ENCODE data around the gene BCAS1. TPM values are rescaled to one million over a fixed set of nuclear protein-coding genes. Genes with fewer than 3 reads are reported as not detected.

BCAS1 gene
- total RNA-seq, 1 donor: under 0.01 TPM

DNA sequence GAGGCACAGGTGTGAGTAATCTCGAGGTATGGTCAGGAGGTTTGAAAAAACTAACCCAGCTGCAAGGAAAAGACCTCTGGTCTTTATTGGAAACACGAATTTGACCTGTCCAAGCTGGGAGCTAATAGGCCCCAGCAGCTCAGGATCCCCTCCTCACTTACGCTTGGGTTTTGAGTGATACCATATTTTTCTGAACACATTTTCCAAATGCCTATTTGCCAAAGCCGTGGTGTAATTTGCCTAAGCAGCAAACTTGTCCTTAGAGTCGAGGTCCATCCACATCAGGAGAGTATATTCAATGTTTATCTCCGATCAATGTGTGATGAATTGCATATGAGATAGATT, 128.0 kb downstream of the BCAS1 start:
- H3K4me3 ChIP-seq (ENCODE audit: low read depth, low read length): no peak overlapping the region
- no peak for DNase-seq (ENCODE audit: low read depth)
- TF ChIP-seq, protein P1, sequence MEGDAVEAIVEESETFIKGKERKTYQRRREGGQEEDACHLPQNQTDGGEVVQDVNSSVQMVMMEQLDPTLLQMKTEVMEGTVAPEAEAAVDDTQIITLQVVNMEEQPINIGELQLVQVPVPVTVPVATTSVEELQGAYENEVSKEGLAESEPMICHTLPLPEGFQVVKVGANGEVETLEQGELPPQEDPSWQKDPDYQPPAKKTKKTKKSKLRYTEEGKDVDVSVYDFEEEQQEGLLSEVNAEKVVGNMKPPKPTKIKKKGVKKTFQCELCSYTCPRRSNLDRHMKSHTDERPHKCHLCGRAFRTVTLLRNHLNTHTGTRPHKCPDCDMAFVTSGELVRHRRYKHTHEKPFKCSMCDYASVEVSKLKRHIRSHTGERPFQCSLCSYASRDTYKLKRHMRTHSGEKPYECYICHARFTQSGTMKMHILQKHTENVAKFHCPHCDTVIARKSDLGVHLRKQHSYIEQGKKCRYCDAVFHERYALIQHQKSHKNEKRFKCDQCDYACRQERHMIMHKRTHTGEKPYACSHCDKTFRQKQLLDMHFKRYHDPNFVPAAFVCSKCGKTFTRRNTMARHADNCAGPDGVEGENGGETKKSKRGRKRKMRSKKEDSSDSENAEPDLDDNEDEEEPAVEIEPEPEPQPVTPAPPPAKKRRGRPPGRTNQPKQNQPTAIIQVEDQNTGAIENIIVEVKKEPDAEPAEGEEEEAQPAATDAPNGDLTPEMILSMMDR (IDR thresholded peaks at IDR 0.05; ENCODE audit: insufficient read depth, low read depth, low read length): no peak

DNA sequence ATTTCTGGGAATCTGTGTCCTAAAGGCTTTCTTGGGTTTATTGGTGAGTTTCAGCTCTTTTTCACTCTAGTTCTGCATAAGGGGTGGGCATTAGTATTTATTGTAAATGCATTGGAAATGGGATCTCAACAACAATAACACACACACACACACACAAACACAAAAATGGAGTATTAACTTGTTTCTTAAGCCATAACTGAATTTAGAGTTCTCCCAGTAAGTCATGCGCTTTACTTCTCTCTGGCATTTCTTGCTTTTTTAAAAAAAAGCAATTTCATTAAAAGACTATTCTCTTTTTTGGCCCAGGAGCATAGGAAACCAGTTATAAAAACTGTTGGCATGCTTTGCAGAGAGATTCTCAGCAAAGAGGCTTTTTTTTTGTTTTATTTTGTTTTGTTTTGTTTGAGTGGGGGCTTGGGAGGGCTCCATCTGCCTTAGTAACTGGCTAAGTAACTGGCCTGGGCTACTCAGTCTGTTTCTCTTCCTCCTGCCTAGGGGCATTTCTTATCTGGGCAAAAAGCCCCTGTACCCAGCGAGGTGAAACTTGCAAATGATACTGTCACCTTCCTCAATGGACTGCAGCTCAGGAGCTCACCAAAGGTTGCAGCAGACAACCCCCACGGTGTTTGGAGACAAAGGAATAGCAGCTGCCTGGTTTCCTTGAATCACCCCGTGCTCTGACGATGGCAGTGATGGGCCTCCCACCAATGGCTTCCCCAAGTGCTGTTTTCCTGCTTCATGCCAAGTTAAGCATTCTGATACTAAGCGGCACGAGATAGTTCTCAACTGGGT, 128.5 kb downstream of the BCAS1 start:
- TF ChIP-seq, protein P1 (IDR thresholded peaks at IDR 0.05; ENCODE audit: insufficient read depth, low read depth, low read length): no peak
- no peak for DNase-seq (ENCODE audit: low read depth)
- H3K4me3 ChIP-seq (ENCODE audit: low read depth, low read length): no peak overlapping the region

DNA sequence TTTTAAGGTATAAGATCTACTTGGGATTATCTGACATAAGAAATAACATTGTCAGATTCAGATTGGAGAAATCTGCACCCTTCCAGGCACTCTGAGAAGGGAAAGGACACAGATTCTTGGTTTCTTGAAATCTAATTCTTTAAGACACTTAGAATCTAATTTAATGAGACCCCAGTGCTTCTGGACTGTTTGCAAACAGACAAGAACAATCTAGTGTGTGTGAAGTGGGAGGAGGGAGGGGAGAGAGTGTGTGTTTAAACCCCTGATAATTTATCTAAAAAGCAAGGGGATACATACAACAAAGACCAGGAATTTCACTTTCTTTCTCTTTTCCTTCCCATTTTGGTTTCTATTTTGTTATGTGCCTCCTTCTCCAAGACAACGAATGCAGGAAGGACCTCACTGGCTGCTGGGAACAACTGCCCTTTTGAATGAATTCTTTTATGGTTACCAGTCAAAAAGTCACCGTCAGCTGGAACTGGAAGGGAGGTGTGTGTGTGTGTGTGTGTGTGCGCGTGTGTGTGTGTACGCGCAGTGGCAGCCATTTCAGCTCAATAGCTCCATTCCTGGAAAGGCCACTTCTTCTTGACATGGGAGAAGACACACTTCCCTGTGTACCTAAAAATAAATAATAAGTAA, 129.4 kb downstream of the BCAS1 start:
- H3K4me3 ChIP-seq (ENCODE audit: low read depth, low read length): peak overlapping the region; percentile 12
- TF ChIP-seq, protein P1 (IDR thresholded peaks at IDR 0.05; ENCODE audit: insufficient read depth, low read depth, low read length): no peak
- peak; percentile 78 for DNase-seq (ENCODE audit: low read depth)

DNA sequence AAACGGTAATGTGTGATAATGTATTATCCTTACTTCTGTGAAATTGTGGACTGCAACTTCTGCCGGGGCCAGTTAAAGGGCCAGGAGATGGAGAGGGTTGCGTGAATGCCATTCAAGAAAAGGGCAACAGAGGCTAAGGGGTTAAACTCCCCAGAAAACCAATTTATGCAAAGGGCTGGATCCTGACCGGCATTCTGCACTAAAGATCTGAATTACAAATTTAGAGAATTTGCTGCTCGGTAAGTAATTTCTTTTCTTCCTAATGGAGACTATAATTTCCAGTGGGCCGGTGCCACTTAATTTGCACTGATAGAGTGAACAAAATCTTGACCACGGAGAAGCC, 130.1 kb downstream of the BCAS1 start:
- TF ChIP-seq, protein P1 (IDR thresholded peaks at IDR 0.05; ENCODE audit: insufficient read depth, low read depth, low read length): no peak
- no peak overlapping the region for H3K4me3 ChIP-seq (ENCODE audit: low read depth, low read length)
- no peak for DNase-seq (ENCODE audit: low read depth)

DNA sequence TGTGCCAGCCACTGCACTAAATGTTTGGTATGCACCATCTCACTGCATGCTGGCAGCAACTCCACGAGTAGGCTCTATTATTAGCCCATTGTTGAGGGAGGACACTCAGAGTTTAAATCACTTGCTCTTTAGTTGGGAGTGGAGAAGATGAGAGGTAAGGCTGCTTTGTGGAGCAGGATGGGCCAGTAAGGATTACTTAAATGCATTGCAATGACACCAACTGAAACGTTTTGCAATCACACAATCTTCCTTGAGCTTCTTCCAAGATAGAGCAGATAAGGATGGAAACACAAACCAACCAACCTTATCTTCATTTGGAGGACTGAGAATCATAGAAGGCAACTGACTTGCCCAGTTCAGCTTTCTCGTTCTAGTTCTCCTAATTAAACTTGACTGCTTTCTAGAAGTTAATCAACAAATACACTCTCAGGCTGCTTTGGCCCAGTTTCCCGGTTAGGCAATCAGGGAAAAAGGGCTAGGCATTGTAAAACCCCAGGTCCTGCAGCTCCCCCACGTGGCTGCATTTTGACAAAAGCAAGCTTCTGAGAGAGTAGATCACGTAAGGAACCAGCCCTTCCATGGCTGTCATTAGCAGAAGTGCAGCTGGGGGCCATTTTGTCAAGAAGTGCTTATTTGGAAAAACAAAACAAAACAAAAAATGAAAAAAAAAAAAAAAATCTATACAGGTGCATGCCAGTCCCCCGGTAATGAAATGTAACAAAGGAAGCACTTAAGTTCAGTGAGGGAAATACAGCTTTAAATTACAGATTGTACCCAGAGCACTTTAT, 130.6 kb downstream of the BCAS1 start:
- TF ChIP-seq, protein P1 (IDR thresholded peaks at IDR 0.05; ENCODE audit: insufficient read depth, low read depth, low read length): peak; percentile 80
- no peak overlapping the region for H3K4me3 ChIP-seq (ENCODE audit: low read depth, low read length)
- peak; percentile 97 for DNase-seq (ENCODE audit: low read depth)

DNA sequence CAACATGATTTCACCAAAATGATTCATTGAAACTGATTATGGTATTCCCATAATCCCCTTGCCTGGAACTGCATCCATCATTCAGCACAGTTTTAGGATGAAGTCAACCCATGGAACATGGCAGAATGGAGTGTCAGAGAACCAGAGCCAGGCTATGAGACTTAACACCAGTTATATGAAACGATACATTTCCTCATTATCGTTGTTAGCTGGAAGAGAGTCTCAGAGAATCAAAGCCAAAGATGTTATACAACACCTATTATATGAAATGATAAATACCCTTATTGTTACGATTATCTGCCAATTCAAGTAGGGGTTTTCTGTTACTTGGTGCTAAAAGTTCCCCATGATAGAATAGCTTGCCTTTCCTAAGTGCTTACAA, 131.2 kb downstream of the BCAS1 start:
- TF ChIP-seq, protein P1 (IDR thresholded peaks at IDR 0.05; ENCODE audit: insufficient read depth, low read depth, low read length): no peak
- H3K4me3 ChIP-seq (ENCODE audit: low read depth, low read length): no peak overlapping the region
- DNase-seq (ENCODE audit: low read depth): no peak
